HG02642 (cell line): ENCODE measurements around the gene DOCK6.

Experiments used
- ATAC-seq: cut with Tn5 transposase; IDR thresholded peaks from one replicate; pipeline ENCODE4 v1.9.1; 2021; ENCODE audit warnings: mild to moderate bottlenecking; ENCODE audit not compliant: unreplicated experiment, poor library complexity

The DOCK6 gene

GRCh38 chr19:11261971-11262839 lies at the start of gene DOCK6:
TSS of gene DOCK6 (minus strand) at chr19:11262524. CDS start at chr19:11262440, 84 bp downstream.
- ATAC-seq: no peak

- ATAC-seq: no peak
Measured at GRCh38 chr19:11306337-11306736, 44.0 kb upstream of the DOCK6 start.

GRCh38 chr19:11304936-11305335 lies 42.6 kb upstream of the DOCK6 start:
- ATAC-seq: no peak

- no peak for ATAC-seq
Measured at GRCh38 chr19:11300811-11301120, 38.4 kb upstream of the DOCK6 start.

GRCh38 chr19:11299946-11300810 lies 37.9 kb upstream of the DOCK6 start:
- ATAC-seq: no peak

GRCh38 chr19:11296264-11296663 lies 33.9 kb upstream of the DOCK6 start:
- no peak for ATAC-seq

GRCh38 chr19:11295665-11296245 lies 33.4 kb upstream of the DOCK6 start, which contains the start of gene TSPAN16:
TSS of gene TSPAN16 (plus strand) at chr19:11296160. CDS start at chr19:11296298, 138 bp downstream.
- ATAC-seq: no peak

- no peak for ATAC-seq
Measured at GRCh38 chr19:11295180-11295579, 32.9 kb upstream of the DOCK6 start.

GRCh38 chr19:11293433-11294389 lies 31.4 kb upstream of the DOCK6 start:
- ATAC-seq: peak; percentile 53

- no peak for ATAC-seq
Measured at GRCh38 chr19:11291991-11292390, 29.7 kb upstream of the DOCK6 start.

GRCh38 chr19:11291415-11291814 lies 29.1 kb upstream of the DOCK6 start:
- ATAC-seq: no peak

GRCh38 chr19:11290256-11290655 lies 27.9 kb upstream of the DOCK6 start:
- no peak for ATAC-seq

- no peak for ATAC-seq
Measured at GRCh38 chr19:11288349-11288748, 26.0 kb upstream of the DOCK6 start.

GRCh38 chr19:11286312-11286974 lies 24.1 kb upstream of the DOCK6 start:
- no peak for ATAC-seq

GRCh38 chr19:11284515-11284914 lies 22.2 kb upstream of the DOCK6 start:
- no peak for ATAC-seq

GRCh38 chr19:11281356-11282049 lies 19.2 kb upstream of the DOCK6 start:
- ATAC-seq: no peak

- ATAC-seq: no peak
Measured at GRCh38 chr19:11279505-11280236, 17.3 kb upstream of the DOCK6 start.

GRCh38 chr19:11278670-11279069 lies 16.3 kb upstream of the DOCK6 start:
- ATAC-seq: no peak
